GM23248 (cell line): ENCODE measurements around the gene LAG3.

Experiments
- EZH2 ChIP-seq: fragments of 200-600 bp; sonication (generic); IDR thresholded peaks from 2 replicates; pipeline ENCODE4 v1.6.1; 2018; ENCODE audit warnings: antibody characterized with exemption, mild to moderate bottlenecking; ENCODE audit not compliant: insufficient read depth, poor library complexity, severe bottlenecking
- EZH2phosphoT487 ChIP-seq: fragments of 200-600 bp; sonication (generic); IDR thresholded peaks from 2 replicates; pipeline ENCODE4 v1.6.1; 2018; ENCODE audit warnings: antibody characterized with exemption, moderate library complexity, mild to moderate bottlenecking, low read depth; ENCODE audit not compliant: insufficient read depth

- TF ChIP-seq EZH2 = no peak
- TF ChIP-seq EZH2phosphoT487 = no peak
Observed at GRCh38 chr12:6752167-6752920, 20.0 kb upstream of the LAG3 start.
